B cell (primary cell): ENCODE data around the gene BEND2.

ENCODE experiments used
- EZH2 ChIP-seq: IDR thresholded peaks from 2 replicates; pipeline ENCODE4 v1.6.1; 2012; ENCODE audit warnings: borderline replicate concordance, low read depth, mild to moderate bottlenecking, moderate library complexity, low read length; ENCODE audit not compliant: insufficient read depth, poor library complexity, severe bottlenecking
- TF ChIP-seq, protein P1 (sequence below): fragments of 200-600 bp; IDR thresholded peaks from one replicate; pipeline ENCODE4 v1.8.0; 2022; ENCODE audit warnings: antibody characterized with exemption, mild to moderate bottlenecking

- TF ChIP-seq, protein P1, sequence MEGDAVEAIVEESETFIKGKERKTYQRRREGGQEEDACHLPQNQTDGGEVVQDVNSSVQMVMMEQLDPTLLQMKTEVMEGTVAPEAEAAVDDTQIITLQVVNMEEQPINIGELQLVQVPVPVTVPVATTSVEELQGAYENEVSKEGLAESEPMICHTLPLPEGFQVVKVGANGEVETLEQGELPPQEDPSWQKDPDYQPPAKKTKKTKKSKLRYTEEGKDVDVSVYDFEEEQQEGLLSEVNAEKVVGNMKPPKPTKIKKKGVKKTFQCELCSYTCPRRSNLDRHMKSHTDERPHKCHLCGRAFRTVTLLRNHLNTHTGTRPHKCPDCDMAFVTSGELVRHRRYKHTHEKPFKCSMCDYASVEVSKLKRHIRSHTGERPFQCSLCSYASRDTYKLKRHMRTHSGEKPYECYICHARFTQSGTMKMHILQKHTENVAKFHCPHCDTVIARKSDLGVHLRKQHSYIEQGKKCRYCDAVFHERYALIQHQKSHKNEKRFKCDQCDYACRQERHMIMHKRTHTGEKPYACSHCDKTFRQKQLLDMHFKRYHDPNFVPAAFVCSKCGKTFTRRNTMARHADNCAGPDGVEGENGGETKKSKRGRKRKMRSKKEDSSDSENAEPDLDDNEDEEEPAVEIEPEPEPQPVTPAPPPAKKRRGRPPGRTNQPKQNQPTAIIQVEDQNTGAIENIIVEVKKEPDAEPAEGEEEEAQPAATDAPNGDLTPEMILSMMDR = no peak
- no peak for TF ChIP-seq EZH2
Observed at GRCh38 chrX:18129690-18130089, 91.0 kb downstream of the BEND2 start.
